Psoas muscle (tissue), 8 donors: ENCODE measurements around the gene DAB2IP. TPM values are rescaled to one million over a fixed set of nuclear protein-coding genes. Genes with fewer than 3 reads are reported as not detected.
A peak's percentile ranks its signal among the peaks of the same experiment; 100 is the strongest.

ENCODE experiments used
- ATAC-seq, 4 donors: fragments of 200-7000 bp; cut with Tn5 transposase; one replicate each; pipeline ENCODE4 v1.9.1; 2020; ENCODE audit warnings: moderate library complexity in 3 of 4, mild to moderate bottlenecking in 2 of 4
- DNase-seq, 2 donors: peaks; one replicate each; pipeline ENCODE4 v3.0.0-alpha.2; 2020
- H3K27ac ChIP-seq: fragments of 200-600 bp; one replicate; pipeline ENCODE4 v1.8.0; 2022
- H3K27me3 ChIP-seq, 3 donors: fragments of 200-600 bp in 1 of 3; one replicate each; pipeline versions ENCODE4 v1.6.1 to v1.8.0; 2013 to 2022; ENCODE audit warnings: low read length in 2 of 3, mild to moderate bottlenecking in 2 of 3, moderate library complexity in 1 of 3; ENCODE audit not compliant: insufficient read depth in 3 of 3
- H3K36me3 ChIP-seq, 2 donors: fragments of 200-600 bp in 1 of 2; one replicate each; pipeline versions ENCODE4 v1.6.1 to v1.8.0; 2013 to 2022; ENCODE audit warnings: low read depth in 1 of 2, mild to moderate bottlenecking in 1 of 2, moderate library complexity in 1 of 2; ENCODE audit not compliant: insufficient read depth in 1 of 2
- H3K4me1 ChIP-seq: fragments of 200-600 bp; one replicate; pipeline ENCODE4 v1.8.0; 2022
- H3K4me3 ChIP-seq: fragments of 200-600 bp; one replicate; pipeline ENCODE4 v1.8.0; 2022; ENCODE audit warnings: mild to moderate bottlenecking
- H3K9me3 ChIP-seq: fragments of 200-600 bp; one replicate; pipeline ENCODE4 v1.8.0; 2022
- CTCF ChIP-seq: fragments of 200-600 bp; IDR thresholded peaks from one replicate; pipeline ENCODE4 v1.8.0; 2022; ENCODE audit warnings: antibody characterized with exemption
- WGBS, 3 donors: extraction: QIAGEN DNeasy Blood & Tissue Kit; methylation state at CpG; one replicate each; pipeline versions ENCODE4 v1.1.6 to v1.1.7; 2013; 5-methylcytosine and 5-hydroxymethylcytosine counted together
- intact Hi-C, 2 donors: fragments of 100-400 bp; cut with DNase I; formaldehyde crosslinking; loops; one replicate each; pipeline versions ENCODE4 v1.11.0 to v1.14.2; 2022
- polyA plus RNA-seq, 3 donors: library from polyadenylated mRNA; stranded (reverse); fragments of 200-250 nt; gene quantifications; one replicate each; pipeline ENCODE4 v1.2.3, GENCODE V29; 2013
- total RNA-seq, 4 donors: library from RNA; stranded (reverse); fragmentation: NEBNext Ultra II Directional in 2 of 4; extraction: Animal tissue kit (Norgen Biotek cat#: 25700) in 2 of 4; gene quantifications; one replicate each; pipeline versions ENCODE4 v1.2.1 to v1.2.4, GENCODE V29; 2021 to 2023
- donor health status: healthy with polysubstance abuse.
- donor health status: DM: no; HTN: no; CAD: no; lungs with moderate emphysema.
- donor health status: Bipolar disorder and iron deficiency.
- donor health status: healthy.
- donor health status: DM: yes; HTN: yes; CAD: no.
- donor health status: DM: no; HTN: no; CAD: no.
- donor health status: DM: no; HTN: no; CAD: no.
- donor health status: DM: yes; HTN: yes; CAD: no.

The DAB2IP gene
- total and polyA plus RNA-seq, 7 donors: 14.1 to 66.2 (median 33.4) TPM

GRCh38 chr9:121679901-121680635 lies 28.6 kb downstream of the DAB2IP start:
- intact Hi-C loops: loop anchor here in 1 of 2 donors (5.0 kb wide), 2 partner anchors 43 to 133 kb away; no protein-coding TSS in a partner anchor
- Histone ChIP-seq H3K27ac (no peak overlapping the region), H3K27me3 (no peaks in the 10 kb centered on the region), H3K4me3 (no peak overlapping the region), H3K4me1 (peaks cover 9% of the 10 kb centered on the region), H3K36me3 (peaks cover 0 to 28% of the 10 kb centered on the region in 2 donors), H3K9me3 (no peaks in the 10 kb centered on the region)
- ATAC-seq (no peak), DNase-seq (peak in 1 of 2 donors; percentile 19)
- TF ChIP-seq CTCF: no peak
- 95 to 97% (median 96%) methylated on average over 7 of the region's 7 CpGs for WGBS, 3 donors

- intact Hi-C loops: loop anchor here in 1 of 2 donors (5.0 kb wide), 2 partner anchors 44 to 134 kb away; no protein-coding TSS in a partner anchor
- Histone ChIP-seq H3K9me3 (no peaks in the 10 kb centered on the region), H3K36me3 (peaks cover 0 to 28% of the 10 kb centered on the region in 2 donors), H3K4me3 (no peak overlapping the region), H3K27ac (no peak overlapping the region), H3K27me3 (no peaks in the 10 kb centered on the region), H3K4me1 (no peaks in the 10 kb centered on the region)
- no peak for TF ChIP-seq CTCF
- WGBS, 3 donors: 91 to 95% (median 94%) methylated on average over 7 of the region's 7 CpGs
- ATAC-seq (no peak), DNase-seq (peak in 1 of 2 donors; percentile 14)
Measured at GRCh38 chr9:121681404-121681803, 30.0 kb downstream of the DAB2IP start.

GRCh38 chr9:121682201-121682600 lies 30.8 kb downstream of the DAB2IP start:
- ATAC-seq (no peak), DNase-seq (peak in 1 of 2 donors; percentile 15)
- Histone ChIP-seq H3K36me3 (peaks cover 0 to 28% of the 10 kb centered on the region in 2 donors), H3K4me3 (no peak overlapping the region), H3K9me3 (no peaks in the 10 kb centered on the region), H3K27ac (no peak overlapping the region), H3K27me3 (no peaks in the 10 kb centered on the region), H3K4me1 (peaks cover 8% of the 10 kb centered on the region)
- 70 to 76% (median 72%) methylated on average over 6 of the region's 6 CpGs for WGBS, 3 donors
- TF ChIP-seq CTCF: no peak
- intact Hi-C loops: loop anchor here in 1 of 2 donors (5.0 kb wide), 2 partner anchors 45 to 135 kb away; no protein-coding TSS in a partner anchor

GRCh38 chr9:121682926-121683515 lies 31.6 kb downstream of the DAB2IP start:
- TF ChIP-seq CTCF: no peak
- H3K36me3 ChIP-seq: peaks cover 0 to 28% of the 10 kb centered on the region in 2 donors
- WGBS, 3 donors: 76 to 89% (median 79%) methylated on average over 5 of the region's 5 CpGs
- peaks cover 8% of the 10 kb centered on the region for H3K4me1 ChIP-seq
- no peak overlapping the region for H3K4me3 ChIP-seq
- no peak overlapping the region for H3K27ac ChIP-seq
- no peaks in the 10 kb centered on the region for H3K27me3 ChIP-seq
- intact Hi-C loops: loop anchor here in 1 of 2 donors (5.0 kb wide), 2 partner anchors 46 to 136 kb away; no protein-coding TSS in a partner anchor
- DNase-seq (peak in 1 of 2 donors; percentile 34), ATAC-seq (no peak)
- no peaks in the 10 kb centered on the region for H3K9me3 ChIP-seq
